PC-3 (cell line): ENCODE results near the gene KIF11. TPM values are rescaled to one million over a fixed set of nuclear protein-coding genes. Genes with fewer than 3 reads are reported as not detected.

Experiments used
- ATAC-seq: fragments of 200-7000 bp; cut with Tn5 transposase; 2 replicates; pipeline ENCODE4 v1.9.1; 2020; ENCODE audit warnings: mild to moderate bottlenecking, moderate library complexity
- BruUV-seq: library from RNA; stranded (reverse); fragments of 400-500 nt; replicated peaks from 2 replicates; lab custom pipeline; 2021; lab: Mats Ljungman, UMichigan
- CTCF ChIA-PET: fragments of 300-600 bp; sonication (Branson Sonifier 250); formaldehyde crosslinking; loops from one replicate; lab custom pipeline; 2022; ENCODE audit warnings: antibody characterized with exemption; lab: Charles Lee
- POLR2A ChIA-PET: fragments of 300-600 bp; sonication (Branson Sonifier 250); formaldehyde crosslinking; loops from one replicate; lab custom pipeline; 2022; ENCODE audit warnings: antibody characterized with exemption; ENCODE audit not compliant: unreplicated experiment; lab: Charles Lee
- DNase-seq: peaks from one replicate; pipeline ENCODE4 v3.0.0-alpha.2; 2015
- H2AFZ ChIP-seq: fragments of 300-600 bp; sonication (generic); 2 replicates; pipeline ENCODE4 v1.6.0; 2016; ENCODE audit warnings: antibody characterized with exemption, low read length
- H3F3A ChIP-seq: fragments of 300-600 bp; sonication (generic); one replicate; pipeline ENCODE4 v1.6.0; 2017; ENCODE audit warnings: antibody characterized with exemption, low read length, control low read depth, mild to moderate bottlenecking; ENCODE audit not compliant: unreplicated experiment
- H3K27ac ChIP-seq: fragments of 300-600 bp; sonication (generic); 2 replicates; pipeline ENCODE4 v1.5.1; 2016; ENCODE audit warnings: mild to moderate bottlenecking, low read length
- H3K27me3 ChIP-seq: fragments of 300-600 bp; sonication (generic); 2 replicates; pipeline ENCODE4 v1.6.1; 2016; ENCODE audit warnings: low read length, mixed read lengths
- H3K36me3 ChIP-seq: fragments of 300-600 bp; sonication (generic); 2 replicates; pipeline ENCODE4 v1.6.1; 2016; ENCODE audit warnings: low read depth, mixed run types, low read length, mixed read lengths
- H3K4me1 ChIP-seq: fragments of 300-600 bp; sonication (generic); 2 replicates; pipeline ENCODE4 v1.5.1; 2016; ENCODE audit warnings: low read length; ENCODE audit not compliant: insufficient read depth
- H3K4me2 ChIP-seq: fragments of 300-600 bp; sonication (generic); 2 replicates; pipeline ENCODE4 v1.6.0; 2016; ENCODE audit warnings: low read length
- H3K4me3 ChIP-seq: fragments of 300-600 bp; sonication (generic); 2 replicates; pipeline ENCODE4 v1.5.1; 2016; ENCODE audit warnings: mild to moderate bottlenecking, low read length, mixed read lengths
- H3K79me2 ChIP-seq: fragments of 300-600 bp; sonication (generic); 2 replicates; pipeline ENCODE4 v1.6.1; 2017; ENCODE audit warnings: low read length, mixed read lengths
- H3K9ac ChIP-seq: fragments of 300-600 bp; sonication (generic); 2 replicates; pipeline ENCODE4 v1.6.0; 2016; ENCODE audit warnings: mild to moderate bottlenecking, low read length
- H3K9me2 ChIP-seq: fragments of 300-600 bp; sonication (generic); replicated peaks from 2 replicates; pipeline ENCODE4 v1.6.1; 2016; ENCODE audit warnings: mixed run types, low read length, mixed read lengths
- H3K9me3 ChIP-seq: fragments of 300-600 bp; sonication (generic); 2 replicates; pipeline ENCODE4 v1.6.1; 2016; ENCODE audit warnings: low read length, mixed read lengths
- H4K20me1 ChIP-seq: fragments of 300-600 bp; sonication (generic); 2 replicates; pipeline ENCODE4 v1.6.1; 2016; ENCODE audit warnings: low read length, mixed read lengths
- CTCF ChIP-seq: fragments of 300-600 bp; sonication (generic); conservative IDR thresholded peaks from 2 replicates; pipeline ENCODE4 v1.5.1; 2017; ENCODE audit warnings: antibody characterized with exemption, low read depth, mild to moderate bottlenecking, low read length
- EZH2 ChIP-seq: fragments of 300-600 bp; sonication (generic); IDR thresholded peaks from one replicate; pipeline ENCODE4 v1.6.1; 2017; ENCODE audit warnings: antibody characterized with exemption, mild to moderate bottlenecking, low read length; ENCODE audit not compliant: unreplicated experiment
- EZH2phosphoT487 ChIP-seq: fragments of 300-600 bp; sonication (generic); IDR thresholded peaks from 2 replicates; pipeline ENCODE4 v1.6.1; 2018; ENCODE audit warnings: mild to moderate bottlenecking, antibody characterized with exemption, low read length, borderline replicate concordance
- intact Hi-C: fragments of 100-400 bp; cut with micrococcal nuclease; formaldehyde crosslinking; loops from 2 replicates; pipeline ENCODE4 v1.9.0; 2023
- total RNA-seq: library from RNA; depleted of rRNA; stranded (reverse); fragments of >200 nt; gene quantifications from 2 replicates; pipeline ENCODE4 v1.2.3, GENCODE V29; 2014

The KIF11 gene
- total RNA-seq, 1 experiment from 2014 or later = 26.2 TPM

- no peak overlapping the region for H3K4me3 ChIP-seq
- H3K4me1 ChIP-seq = peaks cover 10% of the 10 kb centered on the region; the same call in 1 of the 2 replicates
- ChIA-PET CTCF (no interaction called here), POLR2A (no interaction called here)
- no peaks in the 10 kb centered on the region for H3K27me3 ChIP-seq
- peaks cover 14% of the 10 kb centered on the region for H3K79me2 ChIP-seq
- no peaks in the 10 kb centered on the region for H4K20me1 ChIP-seq
- intact Hi-C loops = loop anchor here (10.0 kb wide), 1 partner anchor 183 kb away; no protein-coding TSS in a partner anchor
- BruUV-seq = no TSS peak
- DNase-seq (no peak), ATAC-seq (no peak)
- peak overlapping the region; percentile 84; the same call in 1 of the 2 replicates for H3K4me2 ChIP-seq
- no peak overlapping the region for H3K27ac ChIP-seq
- no peak overlapping the region for H2AFZ ChIP-seq
- no peaks in the 10 kb centered on the region for H3F3A ChIP-seq
- no peaks in the 10 kb centered on the region for H3K9me2 ChIP-seq
- TF ChIP-seq EZH2 (no peak), EZH2phosphoT487 (no peak), CTCF (no peak)
- no peaks in the 10 kb centered on the region for H3K9me3 ChIP-seq
- no peaks in the 10 kb centered on the region; the same call in 1 of the 2 replicates for H3K36me3 ChIP-seq
- no peak overlapping the region for H3K9ac ChIP-seq
Measured at GRCh38 chr10:92691591-92692079, 98.7 kb downstream of the KIF11 start.

- Histone ChIP-seq H3K36me3 (no peaks in the 10 kb centered on the region; the same call in 1 of the 2 replicates), H3K79me2 (peaks cover 14% of the 10 kb centered on the region), H3K9me3 (no peaks in the 10 kb centered on the region), H3K4me1 (peaks cover 10% of the 10 kb centered on the region; the same call in 1 of the 2 replicates), H3K9me2 (no peaks in the 10 kb centered on the region), H3K4me2 (no peak overlapping the region), H3K9ac (no peak overlapping the region), H3F3A (no peaks in the 10 kb centered on the region), H2AFZ (no peak overlapping the region), H3K27me3 (no peaks in the 10 kb centered on the region), H4K20me1 (no peaks in the 10 kb centered on the region), H3K27ac (no peak overlapping the region), H3K4me3 (no peak overlapping the region)
- TF ChIP-seq EZH2phosphoT487 (no peak), CTCF (no peak), EZH2 (no peak)
- no TSS peak for BruUV-seq
- ChIA-PET CTCF (no interaction called here), POLR2A (no interaction called here)
- ATAC-seq (no peak), DNase-seq (no peak)
- intact Hi-C loops = loop anchor here (10.0 kb wide), 1 partner anchor 183 kb away; no protein-coding TSS in a partner anchor
Measured at GRCh38 chr10:92692080-92692671, 99.2 kb downstream of the KIF11 start.
